GM12878 (cell line): ENCODE data around the gene NSG2.

Experiments
- CHD1 ChIP-seq: IDR thresholded peaks from 2 replicates; pipeline ENCODE4 v1.6.1; 2012; ENCODE audit warnings: low read depth, low read length, improper control_type of control experiment
- EZH2 ChIP-seq: IDR thresholded peaks from 2 replicates; pipeline ENCODE4 v1.6.1; 2012; ENCODE audit warnings: low read depth, mild to moderate bottlenecking, control low read depth, inconsistent platforms, low read length, borderline replicate concordance; ENCODE audit not compliant: control insufficient read depth
- FOXK2 ChIP-seq: fragments of 450-650 bp; IDR thresholded peaks from 2 replicates; pipeline ENCODE4 v1.6.1; 2017; ENCODE audit warnings: mild to moderate bottlenecking, moderate library complexity
- FOXM1 ChIP-seq: IDR thresholded peaks from 2 replicates; pipeline ENCODE4 v1.6.1; 2012; ENCODE audit warnings: low read depth, mild to moderate bottlenecking, inconsistent platforms, low read length, moderate library complexity
- HCFC1 ChIP-seq: fragments of 150-350 bp; IDR thresholded peaks from 2 replicates; pipeline ENCODE4 v1.6.1; 2014; ENCODE audit warnings: low read length
- NFIC ChIP-seq: IDR thresholded peaks from 2 replicates; pipeline ENCODE4 v1.6.1; 2012; ENCODE audit warnings: low read depth, mild to moderate bottlenecking, inconsistent platforms, low read length, moderate library complexity
- POLR2AphosphoS5 ChIP-seq: IDR thresholded peaks from 2 replicates; pipeline ENCODE4 v1.6.1; 2011; ENCODE audit warnings: mild to moderate bottlenecking, low read length, inconsistent platforms
- RCOR1 ChIP-seq: conservative IDR thresholded peaks from 2 replicates; pipeline ENCODE4 v1.6.1; 2012; ENCODE audit warnings: low read depth, low read length, improper control_type of control experiment
- SP1 ChIP-seq: IDR thresholded peaks from one replicate; pipeline ENCODE4 v1.6.1; 2011; ENCODE audit warnings: low read depth, low read length
- SUZ12 ChIP-seq: fragments of 200-600 bp; sonication (generic); IDR thresholded peaks from one replicate; pipeline ENCODE4 v1.6.1; 2018; ENCODE audit warnings: antibody characterized with exemption, mild to moderate bottlenecking; ENCODE audit not compliant: unreplicated experiment
- TAF1 ChIP-seq: IDR thresholded peaks from 2 replicates; pipeline ENCODE4 v1.6.1; 2011; ENCODE audit warnings: mild to moderate bottlenecking, low read depth, low read length, borderline replicate concordance
- ZZZ3 ChIP-seq: IDR thresholded peaks from 2 replicates; pipeline ENCODE4 v1.6.1; 2011; ENCODE audit warnings: low read depth; ENCODE audit not compliant: control insufficient read depth, insufficient read length
- TF ChIP-seq, protein P1 (sequence below): fragments of 450-650 bp; IDR thresholded peaks from 2 replicates; pipeline ENCODE4 v1.6.1; 2017; ENCODE audit warnings: mild to moderate bottlenecking
- TF ChIP-seq, protein P2 (sequence below): IDR thresholded peaks from 2 replicates; pipeline ENCODE4 v1.6.1; 2011; ENCODE audit warnings: mild to moderate bottlenecking, low read depth, low read length, moderate library complexity; ENCODE audit not compliant: insufficient replicate concordance

DNA sequence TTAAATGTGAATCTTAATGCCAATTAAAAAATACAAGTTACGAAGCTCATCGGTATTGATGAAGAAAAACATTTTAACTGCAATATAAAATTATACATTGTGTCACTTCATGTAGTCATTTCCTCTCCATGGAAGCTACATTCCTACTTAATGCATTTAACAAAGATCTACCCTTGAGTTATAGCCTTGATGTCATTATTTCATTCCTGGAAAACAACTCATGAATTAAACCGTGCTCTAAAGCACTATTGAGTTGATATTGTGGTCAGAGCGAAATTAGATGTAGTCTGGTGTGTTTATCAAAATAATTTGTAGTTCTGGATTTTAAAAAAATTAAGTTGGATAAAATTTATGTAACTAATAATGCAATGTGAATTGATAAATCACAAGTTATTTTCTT is 45.4 kb upstream of the NSG2 start:
- no peak for TF ChIP-seq CHD1
- no peak for TF ChIP-seq POLR2AphosphoS5
- TF ChIP-seq, protein P1, sequence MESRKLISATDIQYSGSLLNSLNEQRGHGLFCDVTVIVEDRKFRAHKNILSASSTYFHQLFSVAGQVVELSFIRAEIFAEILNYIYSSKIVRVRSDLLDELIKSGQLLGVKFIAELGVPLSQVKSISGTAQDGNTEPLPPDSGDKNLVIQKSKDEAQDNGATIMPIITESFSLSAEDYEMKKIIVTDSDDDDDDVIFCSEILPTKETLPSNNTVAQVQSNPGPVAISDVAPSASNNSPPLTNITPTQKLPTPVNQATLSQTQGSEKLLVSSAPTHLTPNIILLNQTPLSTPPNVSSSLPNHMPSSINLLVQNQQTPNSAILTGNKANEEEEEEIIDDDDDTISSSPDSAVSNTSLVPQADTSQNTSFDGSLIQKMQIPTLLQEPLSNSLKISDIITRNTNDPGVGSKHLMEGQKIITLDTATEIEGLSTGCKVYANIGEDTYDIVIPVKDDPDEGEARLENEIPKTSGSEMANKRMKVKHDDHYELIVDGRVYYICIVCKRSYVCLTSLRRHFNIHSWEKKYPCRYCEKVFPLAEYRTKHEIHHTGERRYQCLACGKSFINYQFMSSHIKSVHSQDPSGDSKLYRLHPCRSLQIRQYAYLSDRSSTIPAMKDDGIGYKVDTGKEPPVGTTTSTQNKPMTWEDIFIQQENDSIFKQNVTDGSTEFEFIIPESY = no peak
- TF ChIP-seq TAF1 = no peak
- no peak for TF ChIP-seq FOXM1
- TF ChIP-seq SP1 = no peak
- TF ChIP-seq ZZZ3 = no peak
- TF ChIP-seq, protein P2, sequence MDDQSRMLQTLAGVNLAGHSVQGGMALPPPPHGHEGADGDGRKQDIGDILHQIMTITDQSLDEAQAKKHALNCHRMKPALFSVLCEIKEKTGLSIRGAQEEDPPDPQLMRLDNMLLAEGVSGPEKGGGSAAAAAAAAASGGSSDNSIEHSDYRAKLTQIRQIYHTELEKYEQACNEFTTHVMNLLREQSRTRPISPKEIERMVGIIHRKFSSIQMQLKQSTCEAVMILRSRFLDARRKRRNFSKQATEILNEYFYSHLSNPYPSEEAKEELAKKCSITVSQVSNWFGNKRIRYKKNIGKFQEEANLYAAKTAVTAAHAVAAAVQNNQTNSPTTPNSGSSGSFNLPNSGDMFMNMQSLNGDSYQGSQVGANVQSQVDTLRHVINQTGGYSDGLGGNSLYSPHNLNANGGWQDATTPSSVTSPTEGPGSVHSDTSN = no peak
- no peak for TF ChIP-seq FOXK2
- no peak for TF ChIP-seq RCOR1
- TF ChIP-seq EZH2 = no peak
- no peak for TF ChIP-seq NFIC
- no peak for TF ChIP-seq SUZ12
- no peak for TF ChIP-seq HCFC1
